ENCODE data around the gene LRIG1. TPM values are rescaled to one million over a fixed set of nuclear protein-coding genes. Genes with fewer than 3 reads are reported as not detected.

Gene LRIG1
- total RNA-seq, 2 donors from 2014 or later, result 119 to 186 TPM

- Histone ChIP-seq H3K36me3 (no peaks in the 10 kb centered on the region), H3K27me3 (replicated peaks; ENCODE audit: insufficient read depth) (no peaks in the 10 kb centered on the region), H3K4me3 (no peak overlapping the region), H3K9me3 (no peaks in the 10 kb centered on the region), H3K4me1 (replicated peaks) (peaks cover 58% of the 10 kb centered on the region), H3K27ac (peak overlapping the region; percentile 24 to 97)
- intact Hi-C loops (cut with DNase I), result no loop called here
- WGBS, result 48% methylated on average over 9 of the region's 9 CpGs
- TF ChIP-seq CTCF (IDR thresholded peaks at IDR 0.05) (no peak), POLR2AphosphoS5 (IDR thresholded peaks at IDR 0.05) (no peak), POLR2A (IDR thresholded peaks at IDR 0.05) (no peak)
- DNase-seq (ENCODE audit: low spot score), result no peak
Observed at GRCh38 chr3:66478960-66479359, 21.9 kb downstream of the LRIG1 start.

GRCh38 chr3:66477856-66478255 is 23.0 kb downstream of the LRIG1 start:
- Histone ChIP-seq H3K36me3 (no peaks in the 10 kb centered on the region), H3K4me1 (replicated peaks) (peaks cover 58% of the 10 kb centered on the region), H3K27me3 (replicated peaks; ENCODE audit: insufficient read depth) (no peaks in the 10 kb centered on the region), H3K27ac (peak overlapping the region in 1 of 2 donors; percentile 97), H3K9me3 (no peaks in the 10 kb centered on the region), H3K4me3 (no peak overlapping the region)
- intact Hi-C loops (cut with DNase I), result no loop called here
- no peak for DNase-seq (ENCODE audit: low spot score)
- WGBS, result 86% methylated on average over 7 of the region's 7 CpGs
- no peak for TF ChIP-seq POLR2AphosphoS5 (IDR thresholded peaks at IDR 0.05)
- no peak for TF ChIP-seq POLR2A (IDR thresholded peaks at IDR 0.05)
- TF ChIP-seq CTCF (IDR thresholded peaks at IDR 0.05), result no peak

- intact Hi-C loops (cut with DNase I), result no loop called here
- Histone ChIP-seq H3K9me3 (no peaks in the 10 kb centered on the region), H3K4me3 (no peak overlapping the region), H3K27me3 (replicated peaks; ENCODE audit: insufficient read depth) (no peaks in the 10 kb centered on the region), H3K4me1 (replicated peaks) (peaks cover 59% of the 10 kb centered on the region), H3K27ac (peak overlapping the region; percentile 56 to 97), H3K36me3 (no peaks in the 10 kb centered on the region)
- TF ChIP-seq CTCF (IDR thresholded peaks at IDR 0.05) (no peak), POLR2A (IDR thresholded peaks at IDR 0.05) (no peak), POLR2AphosphoS5 (IDR thresholded peaks at IDR 0.05) (no peak)
- WGBS, result 65% methylated on average over 9 of the region's 9 CpGs
- DNase-seq (ENCODE audit: low spot score), result no peak
Observed at GRCh38 chr3:66476852-66477381, 23.9 kb downstream of the LRIG1 start.

- intact Hi-C loops (cut with DNase I), result no loop called here
- no peaks in the 10 kb centered on the region for H3K36me3 ChIP-seq
- H3K4me1 ChIP-seq (replicated peaks), result peaks cover 50% of the 10 kb centered on the region
- no peaks in the 10 kb centered on the region for H3K9me3 ChIP-seq
- no peak for TF ChIP-seq POLR2A (IDR thresholded peaks at IDR 0.05)
- peak; percentile 60 for TF ChIP-seq POLR2AphosphoS5 (IDR thresholded peaks at IDR 0.05)
- 38% methylated on average over 9 of the region's 9 CpGs for WGBS
- peak overlapping the region; percentile 56 to 97 for H3K27ac ChIP-seq
- DNase-seq (ENCODE audit: low spot score), result peak; percentile 31
- H3K4me3 ChIP-seq, result no peak overlapping the region
- no peaks in the 10 kb centered on the region for H3K27me3 ChIP-seq (replicated peaks; ENCODE audit: insufficient read depth)
Observed at GRCh38 chr3:66475386-66476020, 25.3 kb downstream of the LRIG1 start.

- H3K4me1 ChIP-seq (replicated peaks), result peaks cover 45% of the 10 kb centered on the region
- 16% methylated on average over 11 of the region's 11 CpGs for WGBS
- H3K27ac ChIP-seq, result peak overlapping the region; percentile 56 to 97
- H3K27me3 ChIP-seq (replicated peaks; ENCODE audit: insufficient read depth), result no peaks in the 10 kb centered on the region
- TF ChIP-seq POLR2A (IDR thresholded peaks at IDR 0.05), result no peak
- peak; percentile 57 for TF ChIP-seq POLR2AphosphoS5 (IDR thresholded peaks at IDR 0.05)
- no peaks in the 10 kb centered on the region for H3K9me3 ChIP-seq
- no peaks in the 10 kb centered on the region for H3K36me3 ChIP-seq
- intact Hi-C loops (cut with DNase I), result no loop called here
- peak; percentile 44 for DNase-seq (ENCODE audit: low spot score)
- no peak overlapping the region for H3K4me3 ChIP-seq
Observed at GRCh38 chr3:66473692-66474091, 27.1 kb downstream of the LRIG1 start.

GRCh38 chr3:66473181-66473580 is 27.6 kb downstream of the LRIG1 start:
- Histone ChIP-seq H3K4me1 (replicated peaks) (peaks cover 40% of the 10 kb centered on the region), H3K4me3 (no peak overlapping the region), H3K9me3 (no peaks in the 10 kb centered on the region), H3K36me3 (no peaks in the 10 kb centered on the region), H3K27me3 (replicated peaks; ENCODE audit: insufficient read depth) (no peaks in the 10 kb centered on the region), H3K27ac (peak overlapping the region; percentile 56 to 97)
- DNase-seq (ENCODE audit: low spot score), result no peak
- intact Hi-C loops (cut with DNase I), result no loop called here
- 30% methylated on average over 4 of the region's 4 CpGs for WGBS
- TF ChIP-seq POLR2A (IDR thresholded peaks at IDR 0.05) (no peak), CTCF (IDR thresholded peaks at IDR 0.05) (no peak), POLR2AphosphoS5 (IDR thresholded peaks at IDR 0.05) (no peak)

Measured in prostate gland (tissue), 2 donors.